ENCODE results near the gene TBC1D22A. TPM values are rescaled to one million over a fixed set of nuclear protein-coding genes. Genes with fewer than 3 reads are reported as not detected.

Gene TBC1D22A
- polyA plus RNA-seq, 1 donor from 2014 or later: 9.3 TPM

DNA sequence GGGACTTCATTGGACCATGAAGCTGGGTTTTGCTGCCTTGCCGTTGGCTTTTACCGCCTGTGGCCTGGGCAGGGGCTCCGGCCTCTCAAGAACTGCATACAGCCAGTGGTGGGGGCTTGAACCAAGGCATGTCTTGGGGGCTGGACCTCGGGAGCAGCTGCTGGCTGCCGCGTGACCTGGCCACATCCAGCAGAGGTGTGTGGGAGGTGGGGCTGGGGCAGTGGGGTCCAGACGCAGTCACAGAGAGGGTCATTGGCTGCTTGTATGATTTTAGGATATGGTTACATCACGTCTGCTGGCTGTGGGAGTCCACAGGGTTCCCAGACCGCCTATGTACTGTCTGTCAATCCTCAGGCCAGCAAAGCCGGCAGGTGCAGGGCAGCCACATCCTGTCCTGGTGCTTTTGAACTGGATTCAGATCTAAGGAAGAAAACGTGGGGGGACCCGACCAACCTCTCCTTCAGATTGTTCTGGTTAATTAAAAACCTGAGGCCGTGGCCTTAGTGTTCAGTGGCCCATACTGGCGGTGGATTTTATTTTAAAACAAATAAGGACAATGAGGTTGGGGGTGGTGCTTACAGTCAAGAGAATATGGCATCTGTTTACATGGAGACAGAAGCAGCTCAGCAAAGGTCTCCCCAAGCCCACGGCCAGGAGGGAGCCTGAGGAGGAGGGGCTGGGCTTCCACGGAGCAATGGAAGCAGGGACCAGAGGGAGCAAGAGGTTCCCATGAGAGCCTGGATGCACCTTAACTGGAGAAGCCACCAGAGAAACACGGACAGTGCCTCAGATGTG, 426.0 kb downstream of the TBC1D22A start:
- Histone ChIP-seq H2AFZ (ENCODE audit: low read depth, low read length) (no peak overlapping the region), H3K9me3 (ENCODE audit: low read length) (no peaks in the 10 kb centered on the region), H3K27ac (ENCODE audit: low read length) (no peak overlapping the region), H3F3A (ENCODE audit: insufficient read depth, low read length, poor library complexity, severe bottlenecking) (no peaks in the 10 kb centered on the region), H3K9me2 (ENCODE audit: insufficient read depth, low read length) (no peaks in the 10 kb centered on the region), H3K79me2 (replicated peaks; ENCODE audit: insufficient read depth, low read length) (no peaks in the 10 kb centered on the region), H3K4me3 (ENCODE audit: low read length) (no peak overlapping the region), H3K36me3 (ENCODE audit: insufficient read depth, low read length) (no peaks in the 10 kb centered on the region), H3K4me2 (ENCODE audit: low read length) (no peak overlapping the region), H4K20me1 (ENCODE audit: insufficient read depth) (no peaks in the 10 kb centered on the region), H3K9ac (ENCODE audit: low read length) (no peak overlapping the region), H3K27me3 (ENCODE audit: insufficient read depth, low read depth, low read length) (no peaks in the 10 kb centered on the region)
- no peak for TF ChIP-seq RAD21 (conservative IDR thresholded peaks at IDR 0.05)
- no peak for TF ChIP-seq EP300 (conservative IDR thresholded peaks at IDR 0.05; ENCODE audit: poor library complexity, severe bottlenecking)
- no peak for TF ChIP-seq SMC3 (conservative IDR thresholded peaks at IDR 0.05; ENCODE audit: poor library complexity)
- no peak for TF ChIP-seq MXI1 (conservative IDR thresholded peaks at IDR 0.05; ENCODE audit: poor library complexity, severe bottlenecking)
- no peak for TF ChIP-seq EZH2 (IDR thresholded peaks at IDR 0.05; ENCODE audit: borderline replicate concordance, insufficient read depth, low read length, poor library complexity, severe bottlenecking)
- no peak for TF ChIP-seq CTCF (IDR thresholded peaks at IDR 0.05; ENCODE audit: poor library complexity, severe bottlenecking)
- no peak for TF ChIP-seq REST (IDR thresholded peaks at IDR 0.05; ENCODE audit: borderline replicate concordance)
- TF ChIP-seq POLR2AphosphoS5 (IDR thresholded peaks at IDR 0.05): no peak
- TF ChIP-seq TAF1 (IDR thresholded peaks at IDR 0.05; ENCODE audit: low read depth): no peak

GRCh38 chr22:47189056-47189916, 426.8 kb downstream of the TBC1D22A start:
- Histone ChIP-seq H3K79me2 (replicated peaks; ENCODE audit: insufficient read depth, low read length) (no peaks in the 10 kb centered on the region), H3K9ac (ENCODE audit: low read length) (no peak overlapping the region), H3K4me3 (ENCODE audit: low read length) (no peak overlapping the region), H3K27ac (ENCODE audit: low read length) (no peak overlapping the region), H3K36me3 (ENCODE audit: insufficient read depth, low read length) (no peaks in the 10 kb centered on the region), H3K9me2 (ENCODE audit: insufficient read depth, low read length) (no peaks in the 10 kb centered on the region), H3K4me2 (ENCODE audit: low read length) (no peak overlapping the region), H3K27me3 (ENCODE audit: insufficient read depth, low read depth, low read length) (no peaks in the 10 kb centered on the region), H2AFZ (ENCODE audit: low read depth, low read length) (no peak overlapping the region), H4K20me1 (ENCODE audit: insufficient read depth) (no peaks in the 10 kb centered on the region), H3F3A (ENCODE audit: insufficient read depth, low read length, poor library complexity, severe bottlenecking) (no peaks in the 10 kb centered on the region), H3K9me3 (ENCODE audit: low read length) (no peaks in the 10 kb centered on the region)
- TF ChIP-seq REST (IDR thresholded peaks at IDR 0.05; ENCODE audit: borderline replicate concordance) (no peak), MXI1 (conservative IDR thresholded peaks at IDR 0.05; ENCODE audit: poor library complexity, severe bottlenecking) (no peak), RAD21 (conservative IDR thresholded peaks at IDR 0.05) (no peak), SMC3 (conservative IDR thresholded peaks at IDR 0.05; ENCODE audit: poor library complexity) (no peak), EZH2 (IDR thresholded peaks at IDR 0.05; ENCODE audit: borderline replicate concordance, insufficient read depth, low read length, poor library complexity, severe bottlenecking) (no peak), EP300 (conservative IDR thresholded peaks at IDR 0.05; ENCODE audit: poor library complexity, severe bottlenecking) (no peak), CTCF (IDR thresholded peaks at IDR 0.05; ENCODE audit: poor library complexity, severe bottlenecking) (no peak), TAF1 (IDR thresholded peaks at IDR 0.05; ENCODE audit: low read depth) (no peak)
